ENCODE measurements around the gene PDAP1. TPM values are rescaled to one million over a fixed set of nuclear protein-coding genes. Genes with fewer than 3 reads are reported as not detected.

Gene PDAP1
- total and polyA plus RNA-seq, 9 of the 15 experiments (the other 6 are each of a cell fraction or from before 2014, with no cell fraction given) = 10.2 to 315 (median 129) TPM

GRCh38 chr7:99375070-99375807 lies 33.2 kb downstream of the PDAP1 start (continued):
- TF ChIP-seq NBN (IDR thresholded peaks at IDR 0.05; ENCODE audit: low read depth) = no peak
- TF ChIP-seq KLF16 (IDR thresholded peaks at IDR 0.05) = no peak
- TF ChIP-seq ID3 (CRISPR knock-in tag; IDR thresholded peaks at IDR 0.05) = no peak
- TF ChIP-seq ID3 (tag; IDR thresholded peaks at IDR 0.05) = no peak
- no peak for TF ChIP-seq BDP1 (IDR thresholded peaks at IDR 0.05; ENCODE audit: insufficient read depth, insufficient read length)
- TF ChIP-seq CTCFL (IDR thresholded peaks at IDR 0.05; ENCODE audit: borderline replicate concordance, insufficient read depth, low read depth, low read length, poor library complexity, severe bottlenecking) = no peak
- no peak for TF ChIP-seq NFXL1 (CRISPR knock-in tag; IDR thresholded peaks at IDR 0.05)
- peak; percentile 52 to 78; a peak in 1 of 4 replicates for TF ChIP-seq SIN3A (IDR thresholded peaks at IDR 0.05; ENCODE audit: borderline replicate concordance in 2 of 2, control insufficient read depth in 1 of 2, low read depth in 2 of 2, low read length in 2 of 2)
- no peak for TF ChIP-seq POLR2AphosphoS5 (IDR thresholded peaks at IDR 0.05; ENCODE audit: control insufficient read depth, insufficient read depth, low read depth, low read length)
- TF ChIP-seq PCBP1 (IDR thresholded peaks at IDR 0.05; ENCODE audit: low read depth, low read length, poor library complexity, severe bottlenecking) = no peak
- TF ChIP-seq HSF4 (CRISPR knock-in tag; IDR thresholded peaks at IDR 0.05; ENCODE audit: borderline replicate concordance) = no peak
- TF ChIP-seq ZNF444 (CRISPR knock-in tag; IDR thresholded peaks at IDR 0.05) = no peak
- no peak for TF ChIP-seq TAF1 (IDR thresholded peaks at IDR 0.05; ENCODE audit: control insufficient read depth, extremely low read depth, insufficient read depth, low read length, severe bottlenecking)
- no peak for TF ChIP-seq ZNF280B (CRISPR knock-in tag; IDR thresholded peaks at IDR 0.05)
- no peak for TF ChIP-seq ZNF77 (CRISPR knock-in tag; IDR thresholded peaks at IDR 0.05)
- TF ChIP-seq ZNF277 (CRISPR knock-in tag; IDR thresholded peaks at IDR 0.05; ENCODE audit: borderline replicate concordance) = no peak
- TF ChIP-seq ILK (tag; IDR thresholded peaks at IDR 0.05; ENCODE audit: borderline replicate concordance, low read depth) = no peak
- peak in 1 of 2 experiments; percentile 88; a peak in 2 of 4 replicates for TF ChIP-seq HDAC1 (IDR thresholded peaks at IDR 0.05)
- TF ChIP-seq HNRNPH1 (optimal IDR thresholded peaks at IDR 0.05; ENCODE audit: low read depth, low read length) = no peak
- TF ChIP-seq RAD21 (CRISPR knock-in tag; conservative IDR thresholded peaks at IDR 0.05 in 1 of 2, IDR thresholded peaks at IDR 0.05 in 1 of 2) = no peak

Measured in K562 (cell line).